GM12865 (cell line): ENCODE data around the gene MRPS12.

Source experiments
- DNase-seq: peaks from one replicate; pipeline ENCODE4 v3.0.0; 2010; ENCODE audit warnings: low read depth
- H3K4me3 ChIP-seq: 2 replicates; pipeline ENCODE4 v1.5.1; 2011; ENCODE audit warnings: mild to moderate bottlenecking, low read depth, low read length, control low read depth
- TF ChIP-seq, protein P1 (sequence below): IDR thresholded peaks from 2 replicates; pipeline ENCODE4 v1.5.1; 2011; ENCODE audit warnings: low read length, control low read depth, low read depth, inconsistent platforms; ENCODE audit not compliant: insufficient read depth; ENCODE audit errors: missing control alignments

MRPS12 gene

GRCh38 chr19:38900743-38901190 is 30.0 kb upstream of the MRPS12 start:
- peak overlapping the region; percentile 95 for H3K4me3 ChIP-seq

GRCh38 chr19:38901683-38902082 is 29.1 kb upstream of the MRPS12 start:
- no peak overlapping the region for H3K4me3 ChIP-seq
- DNase-seq, result no peak
- TF ChIP-seq, protein P1, sequence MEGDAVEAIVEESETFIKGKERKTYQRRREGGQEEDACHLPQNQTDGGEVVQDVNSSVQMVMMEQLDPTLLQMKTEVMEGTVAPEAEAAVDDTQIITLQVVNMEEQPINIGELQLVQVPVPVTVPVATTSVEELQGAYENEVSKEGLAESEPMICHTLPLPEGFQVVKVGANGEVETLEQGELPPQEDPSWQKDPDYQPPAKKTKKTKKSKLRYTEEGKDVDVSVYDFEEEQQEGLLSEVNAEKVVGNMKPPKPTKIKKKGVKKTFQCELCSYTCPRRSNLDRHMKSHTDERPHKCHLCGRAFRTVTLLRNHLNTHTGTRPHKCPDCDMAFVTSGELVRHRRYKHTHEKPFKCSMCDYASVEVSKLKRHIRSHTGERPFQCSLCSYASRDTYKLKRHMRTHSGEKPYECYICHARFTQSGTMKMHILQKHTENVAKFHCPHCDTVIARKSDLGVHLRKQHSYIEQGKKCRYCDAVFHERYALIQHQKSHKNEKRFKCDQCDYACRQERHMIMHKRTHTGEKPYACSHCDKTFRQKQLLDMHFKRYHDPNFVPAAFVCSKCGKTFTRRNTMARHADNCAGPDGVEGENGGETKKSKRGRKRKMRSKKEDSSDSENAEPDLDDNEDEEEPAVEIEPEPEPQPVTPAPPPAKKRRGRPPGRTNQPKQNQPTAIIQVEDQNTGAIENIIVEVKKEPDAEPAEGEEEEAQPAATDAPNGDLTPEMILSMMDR, result no peak

More at GRCh38 chr19:38900743-38901190, 30.0 kb upstream of the MRPS12 start:
- DNase-seq, result no peak
- TF ChIP-seq, protein P1, result no peak

DNA sequence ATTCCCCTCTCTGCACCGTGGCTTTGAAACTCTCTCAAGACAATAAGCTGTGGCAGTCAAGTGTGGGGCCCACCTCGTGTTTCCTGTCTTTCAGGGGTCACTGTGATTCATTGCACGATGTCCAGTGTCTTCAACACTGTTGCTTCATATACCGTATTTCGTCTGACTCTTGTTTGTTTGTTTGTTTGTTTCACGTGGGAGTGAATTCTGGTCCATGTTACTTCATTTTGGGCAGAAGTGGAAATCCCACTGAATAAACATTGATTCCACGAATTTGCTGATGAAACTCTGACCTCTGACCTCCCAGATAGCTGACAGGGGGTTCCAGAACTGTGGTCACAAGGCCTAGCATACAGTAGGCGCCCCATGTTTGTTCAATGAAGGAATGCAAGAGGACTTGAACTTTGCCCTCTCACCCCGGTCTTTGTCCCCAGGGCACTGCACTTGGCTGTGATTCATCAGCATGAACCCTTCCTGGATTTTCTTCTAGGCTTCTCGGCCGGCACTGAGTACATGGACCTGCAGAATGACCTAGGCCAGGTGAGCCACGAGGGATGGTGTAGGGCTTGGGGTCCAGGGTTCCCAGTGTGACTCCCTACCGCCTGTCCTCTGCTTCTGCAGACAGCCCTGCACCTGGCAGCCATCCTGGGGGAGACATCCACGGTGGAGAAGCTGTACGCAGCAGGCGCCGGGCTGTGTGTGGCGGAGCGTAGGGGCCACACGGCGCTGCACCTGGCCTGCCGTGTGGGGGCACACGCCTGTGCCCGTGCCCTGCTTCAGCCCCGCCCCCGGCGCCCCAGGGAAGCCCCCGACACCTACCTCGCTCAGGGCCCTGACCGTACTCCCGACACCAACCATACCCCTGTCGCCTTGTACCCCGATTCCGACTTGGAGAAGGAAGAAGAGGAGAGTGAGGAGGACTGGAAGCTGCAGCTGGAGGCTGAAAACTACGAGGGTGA is 25.9 kb upstream of the MRPS12 start:
- TF ChIP-seq, protein P1, result no peak
- no peak overlapping the region for H3K4me3 ChIP-seq
- no peak for DNase-seq

DNA sequence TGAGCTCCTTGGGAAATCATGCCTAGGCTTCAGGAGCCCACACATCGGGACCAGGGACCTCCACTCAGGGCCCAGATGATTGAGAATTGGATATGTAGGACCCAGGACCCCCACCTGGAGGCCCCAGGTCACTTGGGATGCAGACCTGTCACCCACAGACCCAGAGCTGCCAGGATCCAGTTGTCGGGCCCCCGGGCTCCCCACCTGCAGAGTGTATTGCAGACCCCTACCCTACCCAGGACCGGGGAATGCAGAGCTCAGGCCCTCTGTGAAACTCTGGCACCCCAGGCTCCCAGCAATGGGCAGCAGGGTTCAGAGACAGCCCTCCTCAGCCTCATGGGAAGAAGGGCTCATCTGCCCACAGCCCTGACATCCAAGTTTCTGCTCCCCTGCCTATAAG is 25.1 kb upstream of the MRPS12 start:
- TF ChIP-seq, protein P1, result no peak
- no peak overlapping the region for H3K4me3 ChIP-seq

GRCh38 chr19:38907227-38907626 is 23.5 kb upstream of the MRPS12 start:
- H3K4me3 ChIP-seq, result no peak overlapping the region
- TF ChIP-seq, protein P1, result no peak
- no peak for DNase-seq

More for the DNA sequence above, 25.1 kb upstream of the MRPS12 start:
- DNase-seq, result no peak

DNA sequence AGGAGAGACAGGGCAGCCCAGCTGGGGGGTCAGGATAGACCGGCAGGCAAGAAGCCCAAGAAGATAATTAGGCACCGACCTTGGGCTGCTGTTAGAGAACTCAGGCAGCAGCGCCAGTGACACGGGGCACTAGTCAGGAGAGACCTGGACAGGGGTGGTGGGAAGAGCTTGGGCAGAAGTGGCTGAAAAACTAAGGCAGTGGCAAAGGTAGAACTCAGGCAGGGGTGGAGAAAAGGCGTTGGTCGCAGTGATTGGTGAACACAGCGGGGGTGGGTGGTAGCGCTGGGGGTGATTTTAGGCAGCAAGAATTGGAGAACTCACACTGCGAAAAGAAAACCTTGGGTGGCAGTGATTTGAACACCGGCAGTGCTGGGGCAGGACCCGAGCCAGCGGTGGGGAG is 23.1 kb upstream of the MRPS12 start:
- no peak overlapping the region for H3K4me3 ChIP-seq
- no peak for DNase-seq
- TF ChIP-seq, protein P1, result no peak
